DOHH2 (cell line): ENCODE results near the gene LIN37.

Source experiments
- EZH2phosphoT487 ChIP-seq: fragments of 200-600 bp; sonication (generic); IDR thresholded peaks from 2 replicates; pipeline ENCODE4 v1.6.1; 2017; ENCODE audit warnings: borderline replicate concordance, mild to moderate bottlenecking, antibody characterized with exemption, low read length, moderate library complexity, mixed read lengths
- TF ChIP-seq, protein P1 (sequence below): fragments of 200-600 bp; sonication (generic); IDR thresholded peaks from one replicate; pipeline ENCODE4 v1.5.1; 2014; ENCODE audit warnings: antibody characterized with exemption, mild to moderate bottlenecking, low read depth, low read length; ENCODE audit not compliant: poor library complexity, severe bottlenecking

DNA sequence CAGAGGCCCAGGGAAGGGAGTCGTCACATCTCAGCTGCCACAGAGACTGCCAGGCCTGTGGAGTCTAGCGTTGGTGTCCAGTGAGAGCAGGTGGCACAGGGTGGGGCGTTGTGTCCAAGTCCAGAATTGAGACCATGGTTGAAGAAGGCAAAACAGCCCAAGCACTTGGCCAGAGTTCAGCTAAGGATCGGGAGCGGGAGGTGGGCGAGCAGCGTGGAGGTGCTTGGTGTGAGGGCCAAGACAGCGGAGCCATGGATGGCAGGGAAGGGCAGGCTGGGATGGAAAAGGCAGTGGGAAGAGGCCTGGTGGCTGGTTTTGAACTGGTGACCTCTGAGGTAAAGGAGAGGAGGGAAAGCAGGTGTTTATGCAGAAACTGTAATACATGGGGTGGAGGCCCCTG lies 14.1 kb upstream of the LIN37 start:
- TF ChIP-seq, protein P1, sequence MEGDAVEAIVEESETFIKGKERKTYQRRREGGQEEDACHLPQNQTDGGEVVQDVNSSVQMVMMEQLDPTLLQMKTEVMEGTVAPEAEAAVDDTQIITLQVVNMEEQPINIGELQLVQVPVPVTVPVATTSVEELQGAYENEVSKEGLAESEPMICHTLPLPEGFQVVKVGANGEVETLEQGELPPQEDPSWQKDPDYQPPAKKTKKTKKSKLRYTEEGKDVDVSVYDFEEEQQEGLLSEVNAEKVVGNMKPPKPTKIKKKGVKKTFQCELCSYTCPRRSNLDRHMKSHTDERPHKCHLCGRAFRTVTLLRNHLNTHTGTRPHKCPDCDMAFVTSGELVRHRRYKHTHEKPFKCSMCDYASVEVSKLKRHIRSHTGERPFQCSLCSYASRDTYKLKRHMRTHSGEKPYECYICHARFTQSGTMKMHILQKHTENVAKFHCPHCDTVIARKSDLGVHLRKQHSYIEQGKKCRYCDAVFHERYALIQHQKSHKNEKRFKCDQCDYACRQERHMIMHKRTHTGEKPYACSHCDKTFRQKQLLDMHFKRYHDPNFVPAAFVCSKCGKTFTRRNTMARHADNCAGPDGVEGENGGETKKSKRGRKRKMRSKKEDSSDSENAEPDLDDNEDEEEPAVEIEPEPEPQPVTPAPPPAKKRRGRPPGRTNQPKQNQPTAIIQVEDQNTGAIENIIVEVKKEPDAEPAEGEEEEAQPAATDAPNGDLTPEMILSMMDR: no peak
- TF ChIP-seq EZH2phosphoT487: no peak
